Skeletal muscle satellite cell (primary cell): Measurements from ENCODE around the gene EPHA2.

ENCODE experiments used
- H3K27me3 ChIP-seq: 2 replicates; pipeline ENCODE4 v1.7.0; 2013; ENCODE audit warnings: low read length; ENCODE audit not compliant: control insufficient read depth, insufficient read depth
- H3K36me3 ChIP-seq: 2 replicates; pipeline ENCODE4 v1.7.0; 2013; ENCODE audit warnings: mild to moderate bottlenecking, control low read depth, low read length; ENCODE audit not compliant: insufficient read depth
- H3K4me1 ChIP-seq: 2 replicates; pipeline ENCODE4 v1.7.0; 2013; ENCODE audit warnings: low read length; ENCODE audit not compliant: control insufficient read depth, insufficient read depth
- H3K4me2 ChIP-seq: 2 replicates; pipeline ENCODE4 v1.7.0; 2013; ENCODE audit warnings: mild to moderate bottlenecking, low read length
- H3K4me3 ChIP-seq: 2 replicates; pipeline ENCODE4 v1.7.0; 2013; ENCODE audit warnings: low read length
- H3K9ac ChIP-seq: 2 replicates; pipeline ENCODE4 v1.7.0; 2013; ENCODE audit warnings: mild to moderate bottlenecking, low read depth, low read length, moderate library complexity
- H3K9me3 ChIP-seq: replicated peaks from 2 replicates; pipeline ENCODE4 v1.7.0; 2013; ENCODE audit warnings: mild to moderate bottlenecking, control low read depth, low read length

EPHA2 gene

DNA sequence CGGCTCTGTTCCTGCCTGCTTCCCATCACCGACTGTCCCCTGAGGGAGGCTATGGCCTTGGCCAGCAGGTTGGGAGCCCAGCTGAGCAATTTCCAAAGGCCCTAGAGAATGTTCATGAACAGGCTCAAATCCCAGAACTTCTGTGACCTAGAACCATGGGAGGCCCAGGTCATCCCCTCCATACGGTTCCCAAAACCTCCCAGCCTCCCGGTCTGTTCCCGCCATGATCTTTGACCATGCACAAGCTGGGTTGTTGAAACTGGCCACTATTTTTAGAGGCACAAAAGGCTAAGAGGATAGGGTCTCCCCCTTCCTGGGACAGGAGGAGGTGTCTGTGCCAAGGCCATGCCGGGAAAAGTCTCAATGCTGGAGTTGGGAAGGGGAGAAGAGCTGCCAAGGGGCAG lies 27.5 kb downstream of the EPHA2 start:
- H3K27me3 ChIP-seq: no peaks in the 10 kb centered on the region
- H3K4me2 ChIP-seq: no peak overlapping the region
- H3K36me3 ChIP-seq: peaks cover 88% of the 10 kb centered on the region
- H3K4me3 ChIP-seq: no peak overlapping the region
- no peak overlapping the region for H3K9ac ChIP-seq
- peaks cover under 1% of the 10 kb centered on the region for H3K4me1 ChIP-seq
- no peaks in the 10 kb centered on the region for H3K9me3 ChIP-seq

DNA sequence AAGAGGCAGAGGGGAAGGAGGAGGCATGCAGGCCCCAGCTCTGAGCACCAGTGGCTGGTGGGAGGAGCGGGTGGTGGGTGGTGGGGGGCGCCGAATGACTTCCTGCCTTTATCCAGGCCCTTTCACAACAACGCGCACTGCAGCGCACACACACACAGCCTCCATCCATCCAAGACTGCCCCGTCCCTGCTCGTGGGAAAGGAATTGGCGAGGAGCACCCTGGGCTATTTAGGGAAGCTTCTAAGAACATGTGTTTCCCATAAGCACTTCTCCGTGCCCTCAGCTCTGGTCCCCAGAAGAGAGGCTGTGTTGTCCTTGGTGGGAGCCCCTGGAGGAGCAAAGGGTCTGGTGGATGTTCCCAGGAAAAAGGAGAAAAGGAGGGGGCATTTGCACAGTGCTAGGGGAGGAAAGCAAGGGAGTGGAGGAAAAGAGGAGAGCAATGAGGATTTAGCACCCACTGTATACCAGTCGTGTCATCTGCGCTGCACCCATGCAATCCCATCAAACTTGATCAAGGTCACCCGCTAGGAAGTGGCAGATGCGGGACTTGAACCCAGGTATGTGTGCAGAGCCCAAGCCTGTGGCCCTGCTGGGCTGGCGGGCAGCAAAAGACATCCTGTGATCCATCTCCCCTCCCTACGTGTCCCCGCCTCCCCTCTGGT lies 28.1 kb downstream of the EPHA2 start:
- peaks cover 5% of the 10 kb centered on the region for H3K4me1 ChIP-seq
- H3K4me2 ChIP-seq: no peak overlapping the region
- H3K4me3 ChIP-seq: no peak overlapping the region
- no peaks in the 10 kb centered on the region for H3K9me3 ChIP-seq
- H3K27me3 ChIP-seq: no peaks in the 10 kb centered on the region
- H3K36me3 ChIP-seq: peaks cover 86% of the 10 kb centered on the region
- H3K9ac ChIP-seq: no peak overlapping the region

DNA sequence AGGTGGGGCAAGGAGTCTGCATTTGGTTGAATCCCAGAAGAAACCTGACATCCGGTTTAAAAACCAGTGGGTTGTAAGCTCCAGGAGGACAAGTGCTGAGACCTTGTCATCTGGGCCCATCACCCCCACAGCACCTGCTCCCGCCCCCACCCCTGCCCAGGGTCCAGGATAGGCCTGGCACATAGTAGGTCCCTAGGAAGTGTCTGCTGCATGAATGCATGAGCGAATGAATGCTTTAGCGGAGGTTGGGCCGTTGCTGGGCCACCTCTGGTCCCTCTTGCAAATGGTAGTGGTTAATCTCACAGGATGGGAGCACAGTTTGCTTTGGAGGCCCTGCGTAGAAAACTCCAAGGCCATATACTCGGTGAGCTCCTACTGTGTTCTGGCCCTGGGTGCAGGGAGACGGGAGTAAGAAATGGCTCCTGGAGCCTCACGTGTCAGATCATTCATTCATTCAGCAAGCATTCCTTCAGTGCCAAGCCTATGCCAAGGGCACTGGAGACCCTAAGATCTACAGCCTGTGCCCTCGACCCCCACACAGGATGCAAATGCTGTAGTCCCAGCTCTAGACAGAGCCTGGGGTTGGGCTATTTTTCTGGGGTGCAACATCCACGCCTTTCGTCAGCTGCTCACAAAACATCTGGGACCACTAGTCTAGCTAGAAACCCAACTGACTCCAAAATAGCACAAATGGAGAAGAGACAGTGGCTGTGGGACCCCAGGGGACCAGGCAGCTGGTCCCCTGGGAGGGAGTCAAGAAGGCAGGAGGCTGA lies 28.9 kb downstream of the EPHA2 start:
- no peak overlapping the region for H3K4me2 ChIP-seq
- H3K27me3 ChIP-seq: no peaks in the 10 kb centered on the region
- H3K9me3 ChIP-seq: no peaks in the 10 kb centered on the region
- peaks cover 14% of the 10 kb centered on the region for H3K4me1 ChIP-seq
- H3K4me3 ChIP-seq: no peak overlapping the region
- peaks cover 86% of the 10 kb centered on the region for H3K36me3 ChIP-seq
- H3K9ac ChIP-seq: no peak overlapping the region

DNA sequence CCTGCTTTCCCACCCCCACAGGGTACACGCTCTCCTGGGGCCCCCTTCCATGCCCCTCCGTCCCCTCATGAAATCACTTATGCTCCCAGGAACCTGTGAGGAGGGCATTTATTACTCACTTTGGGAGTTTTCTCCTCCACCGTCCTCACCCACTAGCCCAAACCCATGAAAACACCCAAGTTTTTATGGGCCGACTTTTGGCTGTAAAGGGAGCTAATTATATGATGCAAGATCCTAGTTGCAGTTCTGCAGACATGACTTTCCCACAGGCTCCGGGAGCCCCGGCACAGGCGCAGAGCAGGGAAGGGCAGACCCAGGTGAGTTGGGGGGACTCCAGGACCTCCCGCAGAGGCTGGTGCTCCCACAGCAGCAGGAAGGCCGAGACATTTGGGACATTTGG lies 29.7 kb downstream of the EPHA2 start:
- Histone ChIP-seq H3K9me3 (no peaks in the 10 kb centered on the region), H3K9ac (no peak overlapping the region), H3K4me2 (no peak overlapping the region), H3K27me3 (no peaks in the 10 kb centered on the region), H3K4me1 (peaks cover 16% of the 10 kb centered on the region), H3K36me3 (peaks cover 84% of the 10 kb centered on the region), H3K4me3 (no peak overlapping the region)

DNA sequence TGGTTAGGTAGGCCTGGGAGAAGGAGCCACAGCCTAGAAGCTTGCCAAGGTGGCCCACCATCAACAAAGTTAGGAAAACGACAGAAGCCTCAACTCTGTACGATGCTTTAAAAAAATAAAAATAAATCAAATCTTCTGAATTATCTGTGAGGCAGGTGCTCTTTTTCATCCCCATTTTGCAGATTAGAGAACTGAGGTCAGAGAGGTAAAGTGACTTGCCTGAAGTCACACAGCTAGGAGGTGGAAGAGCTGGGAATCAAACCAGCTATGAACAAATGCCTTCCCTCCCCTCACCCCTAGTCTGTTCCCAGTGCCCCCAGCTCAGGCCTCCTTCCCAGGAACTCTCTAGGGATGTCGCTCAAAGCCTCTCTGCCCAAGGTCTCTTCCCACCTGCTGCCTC lies 30.4 kb downstream of the EPHA2 start:
- H3K27me3 ChIP-seq: no peaks in the 10 kb centered on the region
- peaks cover 77% of the 10 kb centered on the region for H3K36me3 ChIP-seq
- no peak overlapping the region for H3K4me2 ChIP-seq
- peaks cover 20% of the 10 kb centered on the region for H3K4me1 ChIP-seq
- no peak overlapping the region for H3K9ac ChIP-seq
- H3K4me3 ChIP-seq: no peak overlapping the region
- H3K9me3 ChIP-seq: no peaks in the 10 kb centered on the region

DNA sequence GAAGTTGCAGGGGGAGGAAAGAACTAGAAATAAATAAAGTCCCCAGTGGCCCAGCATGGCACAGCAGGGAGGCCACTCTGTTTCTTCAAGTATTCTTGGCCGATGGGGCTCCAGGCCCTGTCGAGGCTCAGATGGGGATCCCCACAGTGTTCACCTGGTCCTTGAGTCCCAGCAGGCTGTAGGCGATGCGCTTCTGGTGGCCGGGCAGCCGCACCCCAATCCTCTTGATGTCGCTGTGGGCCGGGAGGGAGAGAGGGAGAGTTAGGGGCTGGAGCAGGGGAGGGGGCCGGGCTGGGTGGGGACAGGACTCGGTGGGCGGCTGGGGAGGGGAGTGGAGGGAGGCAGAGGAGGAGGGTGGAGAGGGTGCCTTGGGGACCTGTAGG lies 30.8 kb downstream of the EPHA2 start:
- H3K4me2 ChIP-seq: no peak overlapping the region
- H3K36me3 ChIP-seq: peaks cover 73% of the 10 kb centered on the region
- H3K4me3 ChIP-seq: no peak overlapping the region
- H3K9me3 ChIP-seq: no peaks in the 10 kb centered on the region
- no peak overlapping the region for H3K9ac ChIP-seq
- no peaks in the 10 kb centered on the region for H3K27me3 ChIP-seq
- peaks cover 20% of the 10 kb centered on the region for H3K4me1 ChIP-seq

DNA sequence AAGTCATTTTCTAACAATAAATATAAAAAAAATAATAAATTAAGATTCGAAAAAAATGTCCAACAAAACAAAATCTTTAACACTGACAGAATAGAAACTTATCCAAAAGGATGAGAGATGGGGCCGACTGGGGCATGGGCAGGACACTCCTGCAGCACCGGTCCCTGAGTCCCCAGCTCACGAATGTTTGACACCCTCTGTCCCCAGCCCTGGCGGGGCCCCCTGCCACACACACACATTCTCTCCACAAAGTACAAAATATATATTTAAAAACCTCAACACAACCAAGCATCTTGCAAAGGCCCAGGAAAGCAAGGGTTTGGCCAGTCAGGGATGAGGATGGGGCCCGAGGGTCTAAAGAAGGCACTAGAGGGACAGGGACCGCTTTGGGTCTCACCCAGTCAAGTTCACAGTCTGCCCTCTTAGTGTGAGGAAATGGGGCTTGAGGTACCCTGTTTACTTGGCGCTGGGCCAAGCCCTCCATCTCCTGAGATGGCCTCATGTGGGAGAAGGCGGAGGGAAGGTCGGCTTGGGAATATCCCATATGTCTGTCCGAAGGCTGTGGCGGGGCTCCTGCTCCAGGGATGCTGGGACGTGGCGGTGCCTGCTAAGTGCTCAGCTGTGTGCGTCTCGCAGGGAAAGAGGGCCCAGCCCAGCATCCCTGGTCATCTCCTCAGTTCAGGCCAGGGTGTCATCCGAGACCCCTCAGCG lies 31.3 kb downstream of the EPHA2 start:
- no peak overlapping the region for H3K9ac ChIP-seq
- peaks cover 68% of the 10 kb centered on the region for H3K36me3 ChIP-seq
- H3K4me3 ChIP-seq: no peak overlapping the region

DNA sequence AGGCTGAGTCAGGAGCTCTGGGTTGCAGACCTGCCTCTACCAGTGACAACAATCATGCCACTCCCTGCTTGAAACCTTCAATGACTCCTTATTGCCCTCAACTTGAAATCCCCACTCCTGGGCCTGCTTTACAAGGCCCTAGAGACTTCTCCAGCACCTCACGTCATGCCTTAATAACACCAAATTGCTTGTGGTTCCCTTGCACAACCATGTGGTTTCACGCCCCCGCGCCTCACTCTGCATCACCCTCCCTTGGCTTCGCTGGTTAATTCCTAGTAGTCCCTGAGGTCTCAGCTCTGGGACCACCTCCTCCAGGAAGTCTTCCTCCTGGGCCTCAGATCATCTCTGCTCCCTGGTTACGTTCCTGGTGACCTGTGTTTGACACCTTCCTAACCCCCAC lies 33.0 kb downstream of the EPHA2 start:
- no peak overlapping the region for H3K4me3 ChIP-seq
- no peaks in the 10 kb centered on the region for H3K9me3 ChIP-seq
- peak overlapping the region; percentile 7 for H3K4me2 ChIP-seq
- no peak overlapping the region for H3K9ac ChIP-seq
- peaks cover 54% of the 10 kb centered on the region for H3K36me3 ChIP-seq
- no peaks in the 10 kb centered on the region for H3K27me3 ChIP-seq
- peaks cover 23% of the 10 kb centered on the region for H3K4me1 ChIP-seq

More for the DNA sequence above, 31.3 kb downstream of the EPHA2 start:
- no peaks in the 10 kb centered on the region for H3K27me3 ChIP-seq
- H3K4me2 ChIP-seq: no peak overlapping the region
- H3K4me1 ChIP-seq: peaks cover 20% of the 10 kb centered on the region
- no peaks in the 10 kb centered on the region for H3K9me3 ChIP-seq

DNA sequence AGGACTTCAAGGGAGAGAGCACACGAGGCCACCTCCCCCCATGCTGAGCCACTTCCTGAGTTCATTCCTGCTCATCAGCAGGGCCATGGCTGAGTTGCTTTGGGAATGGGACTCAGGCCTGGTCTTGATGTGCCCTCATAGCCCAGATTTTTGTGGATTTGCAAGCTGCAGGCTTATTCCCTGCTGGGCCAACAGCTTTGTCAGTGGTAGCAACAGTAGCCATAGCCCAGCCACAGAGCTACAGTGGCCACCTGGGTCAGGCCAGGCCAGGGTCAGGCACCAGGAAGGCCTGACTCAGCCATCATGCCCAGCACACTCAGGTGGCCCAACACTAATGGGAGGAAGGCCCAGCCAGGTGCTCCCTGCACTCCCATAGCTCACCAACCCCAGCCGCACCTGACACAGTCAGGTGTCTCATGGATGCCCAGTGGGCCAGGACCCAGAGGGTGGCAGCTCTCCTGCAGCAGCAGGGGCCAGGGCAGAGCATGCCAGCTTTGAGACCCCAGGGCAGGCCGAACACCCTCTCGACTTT lies 33.5 kb downstream of the EPHA2 start:
- peak overlapping the region; percentile 7 for H3K4me2 ChIP-seq
- peaks cover 50% of the 10 kb centered on the region for H3K36me3 ChIP-seq
- H3K9me3 ChIP-seq: no peaks in the 10 kb centered on the region
- H3K9ac ChIP-seq: no peak overlapping the region
- no peaks in the 10 kb centered on the region for H3K27me3 ChIP-seq
- H3K4me3 ChIP-seq: no peak overlapping the region
- peaks cover 28% of the 10 kb centered on the region for H3K4me1 ChIP-seq

DNA sequence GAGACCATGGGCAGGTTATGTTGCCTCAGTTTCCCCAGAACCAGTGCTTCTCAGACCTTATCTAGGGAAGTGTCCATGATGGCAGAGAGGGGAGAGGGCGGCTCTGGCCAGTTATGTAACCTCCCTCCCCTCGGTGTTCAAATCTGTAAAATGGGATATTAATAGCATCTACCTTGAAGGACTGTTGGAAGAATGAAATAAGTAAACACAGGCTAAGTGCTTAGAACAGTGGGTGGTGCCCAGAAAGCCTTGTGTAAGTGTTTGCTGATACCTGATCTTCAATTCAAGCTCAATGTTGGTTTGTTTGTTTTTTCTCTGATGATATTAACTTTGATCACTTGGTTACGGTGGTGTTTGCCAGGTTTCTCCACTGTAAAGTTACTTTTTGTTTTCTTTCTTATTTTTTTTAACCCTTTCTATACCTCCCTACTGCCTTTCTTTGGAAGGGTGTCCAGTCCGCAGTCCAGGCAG lies 34.9 kb downstream of the EPHA2 start:
- H3K4me1 ChIP-seq: peaks cover 35% of the 10 kb centered on the region
- no peak overlapping the region for H3K4me3 ChIP-seq
- no peaks in the 10 kb centered on the region for H3K9me3 ChIP-seq
- H3K36me3 ChIP-seq: peaks cover 35% of the 10 kb centered on the region
- no peaks in the 10 kb centered on the region for H3K27me3 ChIP-seq
- H3K9ac ChIP-seq: no peak overlapping the region
- H3K4me2 ChIP-seq: no peak overlapping the region

DNA sequence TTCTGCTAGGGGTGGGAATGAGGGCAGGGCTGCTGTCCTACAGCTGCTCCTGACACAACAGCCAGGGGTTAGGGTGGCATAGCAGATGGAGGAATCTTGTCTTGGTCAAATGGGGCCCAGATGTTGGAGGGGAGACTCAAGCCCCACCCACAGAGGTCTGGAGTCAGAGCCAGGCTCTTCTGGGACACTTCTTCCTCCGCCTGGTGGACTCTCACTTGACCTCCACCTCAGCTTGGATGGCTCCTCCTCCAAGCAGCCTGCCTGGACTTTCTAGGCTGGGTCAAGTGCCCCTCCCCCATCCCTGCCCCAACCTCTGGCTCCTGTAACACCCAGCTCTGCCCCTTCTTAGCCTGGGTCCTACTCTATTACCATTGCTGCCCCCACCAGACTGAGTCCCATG lies 35.5 kb downstream of the EPHA2 start:
- Histone ChIP-seq H3K27me3 (no peaks in the 10 kb centered on the region), H3K9me3 (no peaks in the 10 kb centered on the region), H3K4me1 (peaks cover 35% of the 10 kb centered on the region), H3K4me3 (no peak overlapping the region), H3K9ac (no peak overlapping the region), H3K4me2 (no peak overlapping the region), H3K36me3 (peaks cover 30% of the 10 kb centered on the region)
